Thymus (tissue), 11 donors: ENCODE data around the gene TRIM14. TPM values are rescaled to one million over a fixed set of nuclear protein-coding genes. Genes with fewer than 3 reads are reported as not detected.

Source experiments
- DNase-seq, 9 donors: peaks; one replicate each; pipeline ENCODE4 v3.0.0-alpha.2; 2013; ENCODE audit warnings: low spot score in 9 of 9, low read depth in 6 of 9, missing footprints in 1 of 9
- H3K27ac ChIP-seq, 2 donors: one replicate each; pipeline ENCODE4 v1.5.1; 2013; ENCODE audit warnings: control low read depth in 1 of 2, low read depth in 1 of 2, low read length in 1 of 2, mild to moderate bottlenecking in 1 of 2, moderate library complexity in 1 of 2
- H3K27me3 ChIP-seq, 2 donors: one replicate each; pipeline ENCODE4 v1.5.1; 2013; ENCODE audit warnings: low read length in 1 of 2; ENCODE audit not compliant: control insufficient read depth in 2 of 2, insufficient read depth in 1 of 2
- H3K36me3 ChIP-seq, 2 donors: one replicate each; pipeline ENCODE4 v1.5.1; 2013; ENCODE audit warnings: low read length in 1 of 2, mild to moderate bottlenecking in 1 of 2, moderate library complexity in 1 of 2; ENCODE audit not compliant: control insufficient read depth in 2 of 2, insufficient read depth in 2 of 2
- H3K4me1 ChIP-seq, 2 donors: one replicate each; pipeline ENCODE4 v1.5.1; 2013; ENCODE audit warnings: low read length in 2 of 2; ENCODE audit not compliant: control insufficient read depth in 2 of 2, insufficient read depth in 2 of 2
- H3K4me3 ChIP-seq, 2 donors: one replicate each; pipeline ENCODE4 v1.5.1; 2013; ENCODE audit warnings: low read length in 2 of 2, control low read depth in 1 of 2, mild to moderate bottlenecking in 1 of 2
- H3K9me3 ChIP-seq, 2 donors: one replicate each; pipeline ENCODE4 v1.5.1; 2013; ENCODE audit warnings: low read length in 1 of 2, mild to moderate bottlenecking in 1 of 2; ENCODE audit not compliant: control insufficient read depth in 2 of 2, insufficient read depth in 1 of 2
- WGBS: extraction: QIAGEN DNeasy Blood & Tissue Kit; methylation state at CpG from one replicate; pipeline ENCODE4 v1.1.7; 2013; 5-methylcytosine and 5-hydroxymethylcytosine counted together
- polyA plus RNA-seq: library from polyadenylated mRNA; stranded (reverse); fragments of 200-250 nt; gene quantifications from one replicate; pipeline ENCODE4 v1.2.3, GENCODE V29; 2013
- total RNA-seq: library from RNA; stranded (reverse); fragments of 120-200 nt; gene quantifications from one replicate; pipeline ENCODE4 v1.2.4, GENCODE V29; 2013
- donor health status: healthy.

The TRIM14 gene
- total and polyA plus RNA-seq, 2 donors: 12.7 to 16.4 TPM

- Histone ChIP-seq H3K36me3 (peaks cover 17 to 20% of the 10 kb centered on the region in 2 donors), H3K4me1 (peaks cover 3 to 5% of the 10 kb centered on the region in 2 donors), H3K27ac (no peak overlapping the region), H3K9me3 (no peaks in the 10 kb centered on the region), H3K4me3 (no peak overlapping the region), H3K27me3 (no peaks in the 10 kb centered on the region)
- DNase-seq: no peak
- 98% methylated on average over 3 of the region's 3 CpGs for WGBS
Measured at GRCh38 chr9:98062161-98062560, 56.9 kb downstream of the TRIM14 start.

GRCh38 chr9:98057138-98057799 lies 61.8 kb downstream of the TRIM14 start:
- peaks cover 9 to 13% of the 10 kb centered on the region in 2 donors for H3K4me1 ChIP-seq
- H3K27ac ChIP-seq: peak overlapping the region; percentile 26 to 90
- no peaks in the 10 kb centered on the region for H3K27me3 ChIP-seq
- peak overlapping the region; percentile 65 to 90 for H3K4me3 ChIP-seq
- H3K9me3 ChIP-seq: no peaks in the 10 kb centered on the region
- 6% methylated on average over 14 of the region's 14 CpGs for WGBS
- H3K36me3 ChIP-seq: peaks cover 7 to 10% of the 10 kb centered on the region in 2 donors
- DNase-seq: peak in 2 of 9 donors; percentile 24 to 38

GRCh38 chr9:98056269-98057137 lies 62.5 kb downstream of the TRIM14 start, which contains the start of gene NANS:
Gene NANS, plus strand, starts transcription at chr9:98056732. Its CDS starts 77 bp downstream, at chr9:98056809.
- no peaks in the 10 kb centered on the region for H3K9me3 ChIP-seq
- H3K36me3 ChIP-seq: peaks cover 4% of the 10 kb centered on the region in 2 donors
- peaks cover 9 to 13% of the 10 kb centered on the region in 2 donors for H3K4me1 ChIP-seq
- under 1% methylated on average over 80 of the region's 80 CpGs for WGBS
- no peaks in the 10 kb centered on the region for H3K27me3 ChIP-seq
- peak in 8 of 9 donors; percentile 52 to 93 (median 79) for DNase-seq
- H3K4me3 ChIP-seq: peak within 1 kb of the TSS; percentile 65 to 90
- H3K27ac ChIP-seq: peak within 1 kb of the TSS; percentile 74 to 92

GRCh38 chr9:98054376-98054951 lies 64.6 kb downstream of the TRIM14 start:
- H3K4me3 ChIP-seq: no peak overlapping the region
- H3K27me3 ChIP-seq: no peaks in the 10 kb centered on the region
- no peak for DNase-seq
- H3K36me3 ChIP-seq: no peaks in the 10 kb centered on the region
- H3K4me1 ChIP-seq: peaks cover 9 to 13% of the 10 kb centered on the region in 2 donors
- WGBS: 97% methylated on average over 7 of the region's 7 CpGs
- H3K9me3 ChIP-seq: no peaks in the 10 kb centered on the region
- no peak overlapping the region for H3K27ac ChIP-seq

- no peaks in the 10 kb centered on the region for H3K27me3 ChIP-seq
Measured at GRCh38 chr9:98050351-98050750, 68.7 kb downstream of the TRIM14 start.

GRCh38 chr9:98049288-98050072 lies 69.5 kb downstream of the TRIM14 start:
- Histone ChIP-seq H3K27ac (no peak overlapping the region), H3K27me3 (no peaks in the 10 kb centered on the region), H3K9me3 (no peaks in the 10 kb centered on the region), H3K4me3 (no peak overlapping the region), H3K4me1 (peaks cover 0 to 6% of the 10 kb centered on the region in 2 donors), H3K36me3 (peaks cover 0 to 2% of the 10 kb centered on the region in 2 donors)
- 48% methylated on average over 1 of the region's 1 CpG for WGBS
- no peak for DNase-seq

More at GRCh38 chr9:98050351-98050750, 68.7 kb downstream of the TRIM14 start:
- WGBS: 98% methylated on average over 4 of the region's 4 CpGs
- peaks cover 0 to 4% of the 10 kb centered on the region in 2 donors for H3K4me1 ChIP-seq
- no peak overlapping the region for H3K4me3 ChIP-seq
- peaks cover 0 to 2% of the 10 kb centered on the region in 2 donors for H3K36me3 ChIP-seq
- DNase-seq: no peak
- H3K27ac ChIP-seq: no peak overlapping the region
- H3K9me3 ChIP-seq: no peaks in the 10 kb centered on the region

GRCh38 chr9:98047002-98047401 lies 72.0 kb downstream of the TRIM14 start:
- Histone ChIP-seq H3K27ac (no peak overlapping the region), H3K9me3 (no peaks in the 10 kb centered on the region), H3K27me3 (no peaks in the 10 kb centered on the region), H3K4me1 (peaks cover 0 to 6% of the 10 kb centered on the region in 2 donors), H3K36me3 (peaks cover 0 to 2% of the 10 kb centered on the region in 2 donors), H3K4me3 (no peak overlapping the region)
- WGBS: 94% methylated on average over 5 of the region's 5 CpGs
- no peak for DNase-seq

- no peaks in the 10 kb centered on the region for H3K9me3 ChIP-seq
- no peak overlapping the region for H3K27ac ChIP-seq
- no peaks in the 10 kb centered on the region for H3K27me3 ChIP-seq
- peaks cover 0 to 2% of the 10 kb centered on the region in 2 donors for H3K36me3 ChIP-seq
- no peak for DNase-seq
- 96% methylated on average over 9 of the region's 9 CpGs for WGBS
- H3K4me3 ChIP-seq: no peak overlapping the region
- peaks cover 0 to 6% of the 10 kb centered on the region in 2 donors for H3K4me1 ChIP-seq
Measured at GRCh38 chr9:98046180-98046543, 72.9 kb downstream of the TRIM14 start.
